SKM-1 treated with dmso at 0.1 percent for 144 hours (cell line): Measurements from ENCODE around the gene NLRX1.
"Not testable (repeated sequence)": the region's sequence is repeated elsewhere in the genome, so short reads cannot be mapped to it uniquely, and the experiment has no call there.

Experiments
- DNase-seq: peaks from one replicate; lab custom pipeline; 2025; ENCODE audit not compliant: unreplicated experiment; lab: John Stamatoyannopoulos, UW

Gene NLRX1

GRCh38 chr11:119185981-119186634 lies 17.6 kb downstream of the NLRX1 start:
- DNase-seq, result no peak

GRCh38 chr11:119187123-119187892 lies 18.8 kb downstream of the NLRX1 start:
- no peak for DNase-seq

- DNase-seq, result no peak
Measured at GRCh38 chr11:119188067-119188466, 19.5 kb downstream of the NLRX1 start.

GRCh38 chr11:119188887-119189286 lies 20.4 kb downstream of the NLRX1 start:
- DNase-seq, result no peak

- no peak for DNase-seq
Measured at GRCh38 chr11:119189393-119189792, 20.9 kb downstream of the NLRX1 start.

- no peak for DNase-seq
Measured at GRCh38 chr11:119190531-119190930, 22.0 kb downstream of the NLRX1 start.

GRCh38 chr11:119191265-119191664 lies 22.7 kb downstream of the NLRX1 start:
- DNase-seq, result not testable (repeated sequence)

- peak; percentile 32 for DNase-seq
Measured at GRCh38 chr11:119192111-119192510, 23.6 kb downstream of the NLRX1 start.

- DNase-seq, result no peak
Measured at GRCh38 chr11:119193001-119193400, 24.5 kb downstream of the NLRX1 start.

DNA sequence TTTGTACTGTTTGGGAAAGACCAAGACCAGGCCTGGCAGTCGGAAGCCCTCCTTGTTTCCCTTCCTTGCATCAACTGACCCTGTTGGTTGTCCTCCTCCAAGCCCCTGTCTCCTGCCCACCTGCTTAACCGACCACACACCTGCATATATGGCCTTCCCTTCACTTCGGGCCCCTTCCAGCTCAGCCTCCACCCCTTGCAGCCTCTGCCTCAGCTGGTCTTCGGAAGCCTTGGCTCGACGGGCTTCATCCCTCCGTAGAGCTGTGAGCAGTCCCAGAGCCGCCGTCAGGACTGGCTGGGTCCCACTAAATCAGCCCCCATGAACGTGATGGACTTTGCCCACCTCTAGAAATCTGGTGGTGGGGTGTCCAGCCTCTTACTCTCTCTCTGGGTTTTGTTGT lies 25.1 kb downstream of the NLRX1 start:
- DNase-seq, result no peak

DNA sequence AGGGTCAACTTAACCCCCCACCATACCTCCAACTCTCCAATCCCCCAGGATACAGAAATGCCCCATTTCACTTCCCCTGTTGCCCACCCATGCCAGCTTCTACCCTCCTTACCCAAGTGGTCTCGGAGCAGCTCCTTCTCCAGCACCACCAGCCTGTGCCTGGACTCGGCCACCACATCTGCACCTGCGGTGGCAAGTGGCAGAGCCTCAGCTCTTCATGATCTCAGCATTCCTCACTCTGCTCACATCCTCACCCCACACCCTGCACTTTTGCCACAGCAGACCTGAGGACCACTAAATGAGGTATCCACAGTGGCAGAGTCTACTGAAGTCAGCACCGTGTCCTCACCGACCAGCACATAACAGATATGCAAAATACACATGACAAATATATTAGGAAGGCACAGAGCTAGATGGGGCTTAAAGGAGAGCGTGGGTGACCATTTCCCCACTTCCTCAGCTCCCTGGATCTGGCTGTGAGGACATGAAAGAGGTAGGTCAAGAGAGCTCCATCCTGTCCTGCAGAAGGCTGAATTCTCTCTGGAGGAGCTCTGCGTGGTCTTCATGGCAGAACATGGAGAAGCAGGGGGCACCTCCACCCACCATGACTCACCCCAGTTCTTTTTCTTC lies 26.4 kb downstream of the NLRX1 start:
- no peak for DNase-seq

- DNase-seq, result no peak
Measured at GRCh38 chr11:119195680-119196079, 27.2 kb downstream of the NLRX1 start.

DNA sequence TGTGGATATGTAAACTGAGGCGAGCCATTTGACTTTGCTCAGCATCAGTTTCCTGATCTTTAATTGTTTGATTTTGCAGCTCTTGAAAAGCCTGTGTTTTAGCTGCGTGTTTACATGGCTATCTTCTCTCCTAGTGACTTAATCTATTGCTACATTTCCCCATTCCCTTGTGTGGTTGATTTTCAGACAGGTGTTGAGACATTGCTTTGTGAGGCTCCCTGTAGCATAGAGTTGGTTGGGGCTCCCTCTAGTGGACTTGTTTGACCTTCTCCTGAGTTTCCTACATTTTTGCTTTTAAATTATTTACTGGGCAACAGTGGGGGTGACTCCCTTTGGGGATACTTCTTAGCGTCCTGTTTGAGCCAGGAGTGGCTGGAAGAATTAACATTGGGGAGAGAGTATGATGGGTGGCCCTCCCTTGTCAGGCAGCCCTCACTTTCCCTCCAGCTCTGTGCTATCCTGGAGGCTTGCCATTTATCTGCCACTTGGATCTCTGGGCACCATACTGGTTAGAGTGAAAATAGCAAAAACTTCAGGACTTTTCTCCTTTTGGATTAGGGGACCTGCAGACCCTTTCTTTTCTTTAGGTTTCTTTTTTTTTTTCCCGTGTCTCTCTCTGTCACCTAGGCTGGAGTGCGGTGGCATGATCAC lies 28.4 kb downstream of the NLRX1 start:
- peak; percentile 96 for DNase-seq

DNA sequence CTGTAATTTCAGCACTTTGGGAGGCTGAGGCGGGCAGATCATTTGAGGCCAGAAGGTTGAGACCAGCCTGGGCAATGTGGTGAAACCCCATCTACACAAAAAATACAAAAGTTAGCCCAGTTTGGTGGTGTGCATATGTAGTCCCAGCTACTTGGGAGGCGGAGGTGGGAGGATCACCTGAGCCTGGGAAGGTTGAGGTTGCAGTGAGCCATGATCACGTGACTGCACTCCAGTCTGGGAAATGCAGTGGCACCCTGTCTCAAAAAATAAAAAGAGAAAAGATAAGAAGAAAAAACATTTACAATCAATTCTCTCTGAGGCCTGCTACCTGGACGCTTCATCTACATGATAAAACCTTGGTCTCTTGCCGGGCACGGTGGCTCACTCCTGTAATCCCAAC lies 30.4 kb downstream of the NLRX1 start:
- no peak for DNase-seq

DNA sequence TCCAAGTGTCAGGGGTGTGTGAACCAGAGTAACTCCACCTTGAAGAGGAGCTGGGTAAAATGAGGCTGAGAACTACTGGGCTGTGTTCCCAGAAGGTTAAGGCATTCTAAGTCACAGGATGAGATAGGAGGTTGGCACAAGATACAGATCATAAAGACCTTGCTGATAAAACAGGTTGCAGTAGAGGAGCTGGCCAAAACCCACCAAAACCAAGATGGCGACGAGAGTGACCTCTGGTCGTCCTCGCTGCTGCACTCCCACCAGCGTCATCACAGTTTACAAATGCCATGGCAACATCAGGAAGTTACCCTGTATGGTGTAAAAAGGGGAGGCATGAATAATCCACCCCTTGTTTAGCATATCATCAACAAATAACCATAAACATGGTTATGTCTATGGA lies 32.7 kb downstream of the NLRX1 start:
- not testable (repeated sequence) for DNase-seq

- no peak for DNase-seq
Measured at GRCh38 chr11:119202554-119202953, 34.0 kb downstream of the NLRX1 start.

DNA sequence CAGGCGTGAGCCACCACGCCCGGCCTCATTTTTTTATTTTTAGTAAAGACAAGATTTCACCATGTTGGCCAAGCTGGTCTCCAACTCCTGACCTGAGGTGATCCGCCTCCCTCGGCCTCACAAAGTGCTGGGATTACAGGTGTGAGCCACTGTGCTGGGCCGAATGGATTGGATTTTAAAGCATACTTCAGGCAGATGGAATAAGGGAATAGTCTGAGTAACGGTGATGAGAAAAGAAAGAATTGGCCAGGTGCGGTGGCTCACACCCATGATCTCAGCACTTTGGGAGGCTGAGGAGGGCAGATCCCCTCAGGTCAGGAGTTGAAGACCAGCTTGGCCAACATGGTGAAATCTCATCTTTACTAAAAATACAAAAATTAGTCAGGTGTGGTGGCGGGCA lies 35.5 kb downstream of the NLRX1 start:
- no peak for DNase-seq

GRCh38 chr11:119205080-119205479 lies 36.6 kb downstream of the NLRX1 start:
- DNase-seq, result peak; percentile 51

DNA sequence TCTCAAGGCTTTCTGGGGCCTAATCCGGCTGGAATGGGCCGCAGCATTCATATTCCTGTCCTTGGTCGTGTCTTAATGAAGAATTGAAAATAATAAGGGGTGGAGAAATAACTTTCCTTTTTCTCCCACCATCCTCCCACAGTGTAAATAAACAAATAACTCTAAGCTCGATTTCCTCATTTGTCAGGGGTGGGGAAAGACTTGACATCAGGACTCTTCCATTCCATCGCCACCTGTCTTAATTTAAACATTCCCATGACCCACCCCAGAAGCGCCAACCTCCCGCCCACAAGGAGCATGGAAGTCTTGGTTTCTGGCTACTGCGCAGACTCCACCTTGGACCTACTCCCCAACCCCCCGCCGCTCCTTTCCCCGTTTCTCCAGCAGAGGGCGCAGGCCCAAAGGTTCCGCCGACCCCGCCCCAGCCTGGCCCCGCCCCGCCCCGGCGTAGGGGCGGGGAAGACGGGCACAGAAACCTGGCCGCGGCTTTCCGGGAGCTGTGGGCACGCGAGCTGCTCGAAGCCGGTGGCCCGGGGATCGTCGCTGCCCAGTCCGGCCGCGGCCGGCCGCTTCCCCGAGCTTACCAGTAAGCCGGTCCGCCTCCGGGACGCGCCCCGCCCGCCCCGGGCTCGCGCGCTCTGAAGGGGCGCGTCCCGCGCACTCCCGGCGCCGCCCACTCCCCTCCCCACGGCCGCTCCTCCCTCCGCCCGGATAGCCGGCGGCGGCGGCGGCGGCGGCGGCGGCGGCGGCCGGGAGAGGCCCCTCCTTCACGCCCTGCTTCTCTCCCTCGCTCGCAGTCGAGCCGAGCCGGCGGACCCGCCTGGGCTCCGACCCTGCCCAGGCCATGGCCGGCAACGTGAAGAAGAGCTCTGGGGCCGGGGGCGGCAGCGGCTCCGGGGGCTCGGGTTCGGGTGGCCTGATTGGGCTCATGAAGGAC lies 37.3 kb downstream of the NLRX1 start, which contains the start of gene CBL:
Gene CBL (plus strand): TSS at position 766 of the 937 bp plus-strand sequence. CDS start 79 bp downstream, at position 845.
- peak; percentile 66 for DNase-seq
